K562 (cell line): ENCODE data around the gene LIMS1. TPM values are rescaled to one million over a fixed set of nuclear protein-coding genes. Genes with fewer than 3 reads are reported as not detected.

ENCODE experiments used
- ARID2 ChIP-seq: fragments of 450-650 bp; IDR thresholded peaks from 2 replicates; pipeline ENCODE4 v1.6.1; 2017; ENCODE audit warnings: antibody characterized with exemption, mild to moderate bottlenecking
- BACH1 ChIP-seq: fragments of 200-800 bp; sonication (Bioruptor generic); IDR thresholded peaks from 2 replicates; pipeline ENCODE4 v1.6.1; 2016; ENCODE audit warnings: missing genetic modification characterization, missing compliant biosample characterization
- ELF4 ChIP-seq: fragments of 450-650 bp; formaldehyde crosslinking; IDR thresholded peaks from 2 replicates; pipeline ENCODE4 v1.4.0; 2022; ENCODE audit warnings: missing genetic modification characterization
- FOXJ2 ChIP-seq: fragments of 200-800 bp; sonication (Bioruptor generic); IDR thresholded peaks from 2 replicates; pipeline ENCODE4 v1.6.1; 2016; ENCODE audit warnings: missing genetic modification characterization, missing compliant biosample characterization
- JUNB ChIP-seq: fragments of 450-650 bp; formaldehyde crosslinking; conservative IDR thresholded peaks from 2 replicates; pipeline ENCODE4 v1.4.0; 2020; ENCODE audit warnings: mild to moderate bottlenecking
- KAT7 ChIP-seq: sonication (generic); formaldehyde crosslinking; IDR thresholded peaks from 2 replicates; pipeline ENCODE4 v1.8.0; 2022; ENCODE audit warnings: missing genetic modification reagents, mild to moderate bottlenecking, borderline replicate concordance
- MAFK ChIP-seq: IDR thresholded peaks from 2 replicates; pipeline ENCODE4 v1.6.1; 2011; ENCODE audit warnings: low read length, improper control_type of control experiment
- NFE2 ChIP-seq: IDR thresholded peaks from 2 replicates; pipeline ENCODE4 v1.6.1; 2014; ENCODE audit warnings: antibody characterized with exemption, low read depth
- NR1H2 ChIP-seq: sonication (generic); formaldehyde crosslinking; IDR thresholded peaks from 2 replicates; pipeline ENCODE4 v1.4.0; 2020; ENCODE audit warnings: mild to moderate bottlenecking, missing genetic modification reagents
- PHF21A ChIP-seq: fragments of 450-650 bp; IDR thresholded peaks from 2 replicates; pipeline ENCODE4 v1.6.1; 2017; ENCODE audit warnings: low read depth, borderline replicate concordance
- SAP30 ChIP-seq: fragments of 200-600 bp; sonication (generic); IDR thresholded peaks from 2 replicates; pipeline ENCODE4 v1.6.1; 2012; ENCODE audit warnings: borderline replicate concordance, low read depth, mild to moderate bottlenecking, moderate library complexity, low read length, control low read depth, inconsistent platforms; ENCODE audit not compliant: insufficient read depth, poor library complexity, severe bottlenecking
- STAT5B ChIP-seq: fragments of 250-450 bp; sonication (Bioruptor Pico); IDR thresholded peaks from 2 replicates; pipeline ENCODE4 v1.8.0; 2021; ENCODE audit warnings: mild to moderate bottlenecking, inconsistent platforms
- TSC22D4 ChIP-seq: fragments of 450-650 bp; IDR thresholded peaks from 2 replicates; pipeline ENCODE4 v1.6.1; 2016; ENCODE audit warnings: missing genetic modification characterization, missing biosample characterization, control low read depth
- U2AF2 ChIP-seq: fragments of 200-400 bp; formaldehyde crosslinking; optimal IDR thresholded peaks from 2 replicates; pipeline ENCODE3; 2017; ENCODE audit warnings: low read depth, mild to moderate bottlenecking, low read length
- UBTF ChIP-seq, 2 experiments: IDR thresholded peaks; 2 replicates each; pipeline ENCODE4 v1.6.1; 2012; ENCODE audit warnings: improper control_type of control experiment in 2 of 2, low read depth in 2 of 2, low read length in 2 of 2, borderline replicate concordance in 1 of 2
- XRCC5 ChIP-seq: fragments of 200-400 bp; formaldehyde crosslinking; IDR thresholded peaks from 2 replicates; pipeline ENCODE4 v1.6.1; 2017; ENCODE audit warnings: low read depth, mild to moderate bottlenecking, low read length
- ZMIZ1 ChIP-seq, 2 experiments: fragments of 150-350 bp in 1 of 2; IDR thresholded peaks; 2 replicates each; pipeline ENCODE4 v1.6.1; 2012 to 2016; ENCODE audit warnings: low read depth in 2 of 2, low read length in 2 of 2, mild to moderate bottlenecking in 1 of 2, moderate library complexity in 1 of 2
- ZNF121 ChIP-seq: sonication (generic); formaldehyde crosslinking; conservative IDR thresholded peaks from 2 replicates; pipeline ENCODE4 v1.8.0; 2022; ENCODE audit warnings: missing genetic modification reagents
- ZNF311 ChIP-seq: fragments of 250-450 bp; sonication (Bioruptor Pico); IDR thresholded peaks from 2 replicates; pipeline ENCODE4 v1.4.0; 2020; ENCODE audit warnings: mild to moderate bottlenecking, moderate library complexity
- ZNF41 ChIP-seq: fragments of 250-450 bp; sonication (Bioruptor Pico); conservative IDR thresholded peaks from 2 replicates; pipeline ENCODE4 v1.4.0; 2020; ENCODE audit warnings: mild to moderate bottlenecking
- ZNF830 ChIP-seq: fragments of 250-450 bp; sonication (Bioruptor Pico); IDR thresholded peaks from 2 replicates; pipeline ENCODE4 v1.5.0; 2021; ENCODE audit warnings: mild to moderate bottlenecking
- polyA plus RNA-seq, 8 experiments: library from polyadenylated mRNA; depleted of rRNA in 4 of 8; stranded (reverse) in 5 of 8; unstranded in 3 of 8; fragments of >200 nt; fragmentation: Nextera tagmentation in 2 of 8; fragmentation: Illumina TruSeq in 1 of 8; extraction: Ambion mirVana in 2 of 8; extraction: Trizol in 1 of 8; gene quantifications; 2 replicates each; pipeline versions ENCODE4 v1.2.1 to v1.2.3, GENCODE V29; 2011 to 2014; ENCODE audit warnings: inconsistent platforms in 1 of 8, missing spikeins in 1 of 8
- total RNA-seq, 7 experiments: library from RNA; depleted of rRNA in 6 of 7; stranded (reverse); fragments of >200 nt in 6 of 7; fragmentation: Illumina TruSeq in 2 of 7; extraction: Trizol in 2 of 7; gene quantifications; 2 replicates each; pipeline versions ENCODE4 v1.2.1 to v1.2.3, GENCODE V29; 2011 to 2021; ENCODE audit warnings: low replicate concordance in 1 of 7
- TF ChIP-seq, protein P1 (sequence below): sonication (generic); IDR thresholded peaks from 2 replicates; pipeline ENCODE4 v1.6.1; 2016

LIMS1 gene
- total and polyA plus RNA-seq, 9 of the 15 experiments (the other 6 are each of a cell fraction or from before 2014, with no cell fraction given) = 52.8 to 134 (median 81.0) TPM

GRCh38 chr2:108594132-108594981 lies 60.1 kb downstream of the LIMS1 start (continued):
- TF ChIP-seq U2AF2 (no peak), ZNF830 (CRISPR knock-in tag) (no peak), KAT7 (CRISPR knock-in tag) (no peak), PHF21A (no peak), NR1H2 (CRISPR knock-in tag) (no peak), XRCC5 (no peak), UBTF (IDR thresholded peaks at IDR 0.05; ENCODE audit: borderline replicate concordance in 1 of 2, low read depth in 2 of 2, low read length in 2 of 2) (no peak), NFE2 (no peak), MAFK (no peak), TSC22D4 (no peak), ZNF311 (CRISPR knock-in tag) (no peak), ZNF121 (CRISPR knock-in tag) (no peak), FOXJ2 (tag) (no peak), ZMIZ1 (IDR thresholded peaks at IDR 0.05; ENCODE audit: low read depth in 2 of 2, low read length in 2 of 2) (no peak), SAP30 (no peak), ARID2 (no peak), ZNF41 (CRISPR knock-in tag) (no peak), ELF4 (no peak; the same call in 1 of the 2 replicates), BACH1 (tag) (peak; percentile 38; the same call in 1 of the 2 replicates), JUNB (CRISPR knock-in tag) (no peak), STAT5B (no peak)
- TF ChIP-seq, protein P1, sequence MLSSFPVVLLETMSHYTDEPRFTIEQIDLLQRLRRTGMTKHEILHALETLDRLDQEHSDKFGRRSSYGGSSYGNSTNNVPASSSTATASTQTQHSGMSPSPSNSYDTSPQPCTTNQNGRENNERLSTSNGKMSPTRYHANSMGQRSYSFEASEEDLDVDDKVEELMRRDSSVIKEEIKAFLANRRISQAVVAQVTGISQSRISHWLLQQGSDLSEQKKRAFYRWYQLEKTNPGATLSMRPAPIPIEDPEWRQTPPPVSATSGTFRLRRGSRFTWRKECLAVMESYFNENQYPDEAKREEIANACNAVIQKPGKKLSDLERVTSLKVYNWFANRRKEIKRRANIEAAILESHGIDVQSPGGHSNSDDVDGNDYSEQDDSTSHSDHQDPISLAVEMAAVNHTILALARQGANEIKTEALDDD = peak; percentile 96
